Tibial nerve (tissue), 4 donors: Measurements from ENCODE around the gene KMT2E.

Experiments used
- EP300 ChIP-seq, 2 donors: sonication (generic); formaldehyde crosslinking; IDR thresholded peaks; one replicate each; pipeline ENCODE4 v1.6.1; 2017; ENCODE audit warnings: antibody characterized with exemption in 2 of 2, mild to moderate bottlenecking in 1 of 2
- POLR2A ChIP-seq, 2 donors: fragments of 450-650 bp; IDR thresholded peaks; one replicate each; pipeline ENCODE4 v1.6.1; 2017; ENCODE audit warnings: antibody characterized with exemption in 2 of 2, mild to moderate bottlenecking in 2 of 2, moderate library complexity in 2 of 2
- TF ChIP-seq, protein P1 (sequence below), 5 experiments: fragments of 200-600 bp in 3 of 5; fragments of 450-650 bp in 2 of 5; sonication (generic) in 3 of 5; IDR thresholded peaks; one replicate each; pipeline ENCODE4 v1.5.1; 2016 to 2019; ENCODE audit warnings: antibody characterized with exemption in 5 of 5, mild to moderate bottlenecking in 3 of 5, moderate library complexity in 2 of 5

DNA sequence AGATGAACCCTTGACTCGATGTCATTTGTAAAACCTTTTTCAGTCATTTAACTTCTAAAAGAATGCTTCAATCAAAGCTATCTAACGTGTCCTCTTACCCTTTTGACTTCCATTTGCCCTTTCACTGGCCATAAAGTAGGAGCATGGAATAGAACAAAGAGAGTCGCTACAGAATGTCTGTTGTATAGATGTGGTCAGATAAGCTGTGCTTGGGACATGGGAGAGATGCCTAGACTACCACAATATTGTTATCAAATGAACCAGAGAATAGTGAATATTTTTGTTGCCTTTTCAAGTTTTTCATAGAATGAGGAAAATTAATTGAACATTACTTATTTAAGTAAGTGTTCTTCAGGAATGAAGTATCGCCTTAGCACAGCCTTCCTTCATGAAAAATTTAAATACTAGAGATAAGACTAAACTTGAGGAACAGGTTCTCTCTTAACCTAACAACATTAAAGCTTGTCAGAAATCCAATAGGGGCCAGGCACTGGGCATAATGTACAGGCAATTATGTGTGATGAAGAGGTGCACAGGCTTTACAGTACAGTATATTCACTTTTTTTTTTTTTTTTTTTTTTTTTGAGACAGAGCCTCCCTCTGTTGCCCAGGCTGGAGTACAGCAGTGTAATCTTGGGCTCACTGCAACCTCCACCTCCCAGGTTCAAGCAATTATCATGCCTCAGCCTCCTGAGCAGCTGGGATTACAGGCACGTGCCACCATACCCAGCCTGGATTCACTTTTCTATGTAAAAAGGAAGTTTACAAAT is 7.5 kb upstream of the KMT2E start:
- TF ChIP-seq, protein P1, sequence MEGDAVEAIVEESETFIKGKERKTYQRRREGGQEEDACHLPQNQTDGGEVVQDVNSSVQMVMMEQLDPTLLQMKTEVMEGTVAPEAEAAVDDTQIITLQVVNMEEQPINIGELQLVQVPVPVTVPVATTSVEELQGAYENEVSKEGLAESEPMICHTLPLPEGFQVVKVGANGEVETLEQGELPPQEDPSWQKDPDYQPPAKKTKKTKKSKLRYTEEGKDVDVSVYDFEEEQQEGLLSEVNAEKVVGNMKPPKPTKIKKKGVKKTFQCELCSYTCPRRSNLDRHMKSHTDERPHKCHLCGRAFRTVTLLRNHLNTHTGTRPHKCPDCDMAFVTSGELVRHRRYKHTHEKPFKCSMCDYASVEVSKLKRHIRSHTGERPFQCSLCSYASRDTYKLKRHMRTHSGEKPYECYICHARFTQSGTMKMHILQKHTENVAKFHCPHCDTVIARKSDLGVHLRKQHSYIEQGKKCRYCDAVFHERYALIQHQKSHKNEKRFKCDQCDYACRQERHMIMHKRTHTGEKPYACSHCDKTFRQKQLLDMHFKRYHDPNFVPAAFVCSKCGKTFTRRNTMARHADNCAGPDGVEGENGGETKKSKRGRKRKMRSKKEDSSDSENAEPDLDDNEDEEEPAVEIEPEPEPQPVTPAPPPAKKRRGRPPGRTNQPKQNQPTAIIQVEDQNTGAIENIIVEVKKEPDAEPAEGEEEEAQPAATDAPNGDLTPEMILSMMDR (IDR thresholded peaks at IDR 0.05): no peak
- TF ChIP-seq POLR2A (IDR thresholded peaks at IDR 0.05) (no peak), EP300 (IDR thresholded peaks at IDR 0.05) (no peak)
